Neural progenitor cell (in vitro differentiated cells): ENCODE results near the gene RHOV. TPM values are rescaled to one million over a fixed set of nuclear protein-coding genes. Genes with fewer than 3 reads are reported as not detected.

ENCODE experiments used
- DNase-seq: peaks from one replicate; pipeline ENCODE4 v3.0.0-alpha.2; 2016; ENCODE audit warnings: low spot score
- H2AFZ ChIP-seq: fragments of 200-600 bp; sonication (generic); replicated peaks from 2 replicates; pipeline ENCODE4 v1.6.1; 2016; ENCODE audit warnings: antibody characterized with exemption
- H3F3A ChIP-seq: fragments of 200-600 bp; sonication (generic); 2 replicates; pipeline ENCODE4 v1.6.1; 2016; ENCODE audit warnings: antibody characterized with exemption, low read depth
- H3K27ac ChIP-seq: fragments of 200-600 bp; sonication (generic); 2 replicates; pipeline ENCODE4 v1.5.1; 2016; ENCODE audit warnings: mild to moderate bottlenecking
- H3K27me3 ChIP-seq: fragments of 200-600 bp; sonication (generic); 2 replicates; pipeline ENCODE4 v1.6.1; 2016; ENCODE audit warnings: mild to moderate bottlenecking, moderate library complexity
- H3K36me3 ChIP-seq: fragments of 200-600 bp; sonication (generic); 2 replicates; pipeline ENCODE4 v1.5.1; 2016
- H3K4me1 ChIP-seq: fragments of 200-600 bp; sonication (generic); 2 replicates; pipeline ENCODE4 v1.6.1; 2016; ENCODE audit warnings: mixed run types
- H3K4me2 ChIP-seq: fragments of 200-600 bp; sonication (generic); 2 replicates; pipeline ENCODE4 v1.6.1; 2016
- H3K4me3 ChIP-seq: fragments of 200-600 bp; sonication (generic); 2 replicates; pipeline ENCODE4 v1.5.1; 2016
- H3K79me2 ChIP-seq: fragments of 200-600 bp; sonication (generic); 2 replicates; pipeline ENCODE4 v1.6.1; 2016; ENCODE audit warnings: low read depth
- H3K9ac ChIP-seq: fragments of 200-600 bp; sonication (generic); 2 replicates; pipeline ENCODE4 v1.6.1; 2016
- H3K9me3 ChIP-seq: fragments of 200-600 bp; sonication (generic); 2 replicates; pipeline ENCODE4 v1.5.1; 2016; ENCODE audit warnings: low read depth
- H4K20me1 ChIP-seq: fragments of 200-600 bp; sonication (generic); 2 replicates; pipeline ENCODE4 v1.6.1; 2016; ENCODE audit warnings: low read depth
- H3K27ac Mint-ChIP-seq: 3 replicates; pipeline ENCODE4 v1.8.0; 2021; ENCODE audit warnings: mixed read lengths
- H3K27me3 Mint-ChIP-seq: 2 replicates; pipeline ENCODE4 v1.8.0; 2022; ENCODE audit warnings: low read depth, mild to moderate bottlenecking, inconsistent platforms, moderate library complexity, mixed read lengths; ENCODE audit not compliant: insufficient read depth
- H3K36me3 Mint-ChIP-seq: 3 replicates; pipeline ENCODE4 v1.8.0; 2021; ENCODE audit warnings: mixed read lengths
- H3K4me1 Mint-ChIP-seq: 3 replicates; pipeline ENCODE4 v1.8.0; 2021; ENCODE audit warnings: mixed read lengths
- H3K4me3 Mint-ChIP-seq: 3 replicates; pipeline ENCODE4 v1.8.0; 2021; ENCODE audit warnings: mild to moderate bottlenecking, moderate library complexity, mixed read lengths
- H3K9me3 Mint-ChIP-seq: 3 replicates; pipeline ENCODE4 v1.8.0; 2020; ENCODE audit warnings: mixed read lengths
- CTCF ChIP-seq: fragments of 200-600 bp; sonication (generic); IDR thresholded peaks from 2 replicates; pipeline ENCODE4 v1.5.1; 2017; ENCODE audit warnings: antibody characterized with exemption, mild to moderate bottlenecking
- EZH2 ChIP-seq: fragments of 200-600 bp; sonication (generic); IDR thresholded peaks from 2 replicates; pipeline ENCODE4 v1.6.1; 2017; ENCODE audit warnings: antibody characterized with exemption, mild to moderate bottlenecking, moderate library complexity
- EZH2phosphoT487 ChIP-seq: fragments of 200-600 bp; sonication (generic); IDR thresholded peaks from 2 replicates; pipeline ENCODE4 v1.6.1; 2017; ENCODE audit warnings: antibody characterized with exemption
- total RNA-seq: library from RNA; depleted of rRNA; stranded (reverse); fragments of >200 nt; gene quantifications from 2 replicates; pipeline ENCODE4 v1.2.3, GENCODE V29; 2015; ENCODE audit warnings: low replicate concordance

The RHOV gene
- total RNA-seq, 1 donor from 2014 or later = not detected

- peak; percentile 49 for DNase-seq
- Histone ChIP-seq H3K4me1 (peaks cover 18% of the 10 kb centered on the region), H3K27ac (no peak overlapping the region), H4K20me1 (no peaks in the 10 kb centered on the region), H3K9ac (no peak overlapping the region), H3K9me3 (no peaks in the 10 kb centered on the region), H3K27me3 (peaks cover 43% of the 10 kb centered on the region), H3F3A (peaks cover 6% of the 10 kb centered on the region), H2AFZ (no peak overlapping the region), H3K4me3 (no peak overlapping the region), H3K4me2 (no peak overlapping the region), H3K79me2 (no peaks in the 10 kb centered on the region), H3K36me3 (no peaks in the 10 kb centered on the region)
- H3K27me3 Mint-ChIP-seq = peaks cover 30% of the 10 kb centered on the region
- H3K36me3 Mint-ChIP-seq = no peaks in the 10 kb centered on the region
- TF ChIP-seq EZH2phosphoT487 = no peak
- TF ChIP-seq EZH2 = no peak
- TF ChIP-seq CTCF = no peak
- no peaks in the 10 kb centered on the region for H3K9me3 Mint-ChIP-seq
- H3K4me3 Mint-ChIP-seq = no peak overlapping the region
- H3K27ac Mint-ChIP-seq = no peak overlapping the region
- peaks cover 3% of the 10 kb centered on the region for H3K4me1 Mint-ChIP-seq
These were observed 43.6 kb upstream of the RHOV start for GRCh38 chr15:40917585-40917984.

GRCh38 chr15:40915679-40916078, 41.6 kb upstream of the RHOV start:
- Histone ChIP-seq H3K36me3 (no peaks in the 10 kb centered on the region), H3K9me3 (no peaks in the 10 kb centered on the region), H3K4me2 (no peak overlapping the region), H3K27me3 (peaks cover 24% of the 10 kb centered on the region), H2AFZ (no peak overlapping the region), H3K79me2 (no peaks in the 10 kb centered on the region), H3K4me3 (no peak overlapping the region), H3K4me1 (peaks cover 26% of the 10 kb centered on the region), H4K20me1 (no peaks in the 10 kb centered on the region), H3K27ac (no peak overlapping the region), H3K9ac (no peak overlapping the region), H3F3A (peaks cover 12% of the 10 kb centered on the region)
- Mint-ChIP-seq H3K4me3 (no peak overlapping the region), H3K9me3 (no peaks in the 10 kb centered on the region), H3K27ac (no peak overlapping the region), H3K27me3 (peaks cover 24% of the 10 kb centered on the region), H3K36me3 (no peaks in the 10 kb centered on the region), H3K4me1 (peaks cover 15% of the 10 kb centered on the region)
- no peak for DNase-seq
- TF ChIP-seq EZH2 (no peak), EZH2phosphoT487 (no peak), CTCF (no peak)

- Histone ChIP-seq H3K9ac (no peak overlapping the region), H2AFZ (no peak overlapping the region), H3F3A (peaks cover 12% of the 10 kb centered on the region), H3K27ac (no peak overlapping the region), H3K4me1 (peaks cover 26% of the 10 kb centered on the region), H3K36me3 (no peaks in the 10 kb centered on the region), H3K4me3 (no peak overlapping the region), H3K4me2 (no peak overlapping the region), H3K27me3 (peaks cover 19% of the 10 kb centered on the region), H3K9me3 (no peaks in the 10 kb centered on the region), H3K79me2 (no peaks in the 10 kb centered on the region), H4K20me1 (no peaks in the 10 kb centered on the region)
- no peaks in the 10 kb centered on the region for H3K36me3 Mint-ChIP-seq
- H3K27me3 Mint-ChIP-seq = peaks cover 25% of the 10 kb centered on the region
- peaks cover 17% of the 10 kb centered on the region for H3K4me1 Mint-ChIP-seq
- no peak overlapping the region for H3K4me3 Mint-ChIP-seq
- no peaks in the 10 kb centered on the region for H3K9me3 Mint-ChIP-seq
- no peak for DNase-seq
- no peak overlapping the region for H3K27ac Mint-ChIP-seq
- TF ChIP-seq CTCF = no peak
- TF ChIP-seq EZH2phosphoT487 = no peak
- no peak for TF ChIP-seq EZH2
These were observed 41.2 kb upstream of the RHOV start for GRCh38 chr15:40915116-40915661.
